Measurements from ENCODE around the gene ROBO3.

The ROBO3 gene

GRCh38 chr11:124880290-124880611 is 15.0 kb downstream of the ROBO3 start:
- no peak overlapping the region for H3K4me2 ChIP-seq (ENCODE audit: insufficient read depth, low read length)
- no peak overlapping the region for H3K9ac ChIP-seq (ENCODE audit: low read depth, low read length)
- peaks cover 3% of the 10 kb centered on the region for H3K27me3 ChIP-seq (ENCODE audit: insufficient read depth, low read length, poor library complexity)
- H3K4me1 ChIP-seq (ENCODE audit: insufficient read depth, low read length) = no peaks in the 10 kb centered on the region
- ATAC-seq (ENCODE audit: insufficient read depth, low read depth) (no peak), DNase-seq (no peak)
- no peak overlapping the region for H2AFZ ChIP-seq (ENCODE audit: low read depth, low read length)
- no peak overlapping the region for H3K27ac ChIP-seq (ENCODE audit: low read length)
- H3K4me3 ChIP-seq (ENCODE audit: low read depth in 1 of 2, low read length in 2 of 2) = no peak overlapping the region
- H3K9me3 ChIP-seq (ENCODE audit: insufficient read depth, low read length, severe bottlenecking) = no peaks in the 10 kb centered on the region
- H4K20me1 ChIP-seq (ENCODE audit: insufficient read depth, low read length) = no peaks in the 10 kb centered on the region; the same call in 1 of the 2 replicates
- TF ChIP-seq CTCF (IDR thresholded peaks at IDR 0.05; ENCODE audit: borderline replicate concordance, extremely low read depth, low read length, poor library complexity, severe bottlenecking) (no peak), EZH2 (IDR thresholded peaks at IDR 0.05; ENCODE audit: borderline replicate concordance, low read depth, low read length, severe bottlenecking) (no peak)
- no peaks in the 10 kb centered on the region for H3K79me2 ChIP-seq (ENCODE audit: insufficient read depth, low read length)
- no peaks in the 10 kb centered on the region for H3K36me3 ChIP-seq (ENCODE audit: insufficient read depth, low read length)

GRCh38 chr11:124880958-124881357 is 15.7 kb downstream of the ROBO3 start:
- Histone ChIP-seq H3K27ac (ENCODE audit: low read length) (no peak overlapping the region), H3K27me3 (ENCODE audit: insufficient read depth, low read length, poor library complexity) (peaks cover 3% of the 10 kb centered on the region), H4K20me1 (ENCODE audit: insufficient read depth, low read length) (no peaks in the 10 kb centered on the region; the same call in 1 of the 2 replicates), H3K9ac (ENCODE audit: low read depth, low read length) (no peak overlapping the region), H3K4me2 (ENCODE audit: insufficient read depth, low read length) (no peak overlapping the region), H3K4me1 (ENCODE audit: insufficient read depth, low read length) (no peaks in the 10 kb centered on the region), H3K79me2 (ENCODE audit: insufficient read depth, low read length) (no peaks in the 10 kb centered on the region), H3K36me3 (ENCODE audit: insufficient read depth, low read length) (no peaks in the 10 kb centered on the region), H3K9me3 (ENCODE audit: insufficient read depth, low read length, severe bottlenecking) (no peaks in the 10 kb centered on the region), H2AFZ (ENCODE audit: low read depth, low read length) (no peak overlapping the region), H3K4me3 (ENCODE audit: low read depth in 1 of 2, low read length in 2 of 2) (no peak overlapping the region)
- no peak for TF ChIP-seq EZH2 (IDR thresholded peaks at IDR 0.05; ENCODE audit: borderline replicate concordance, low read depth, low read length, severe bottlenecking)
- TF ChIP-seq CTCF (IDR thresholded peaks at IDR 0.05; ENCODE audit: borderline replicate concordance, extremely low read depth, low read length, poor library complexity, severe bottlenecking) = no peak
- ATAC-seq (ENCODE audit: insufficient read depth, low read depth) = no peak
- DNase-seq = no peak

- H4K20me1 ChIP-seq (ENCODE audit: insufficient read depth, low read length) = no peaks in the 10 kb centered on the region; the same call in 1 of the 2 replicates
- H3K36me3 ChIP-seq (ENCODE audit: insufficient read depth, low read length) = no peaks in the 10 kb centered on the region
- no peak overlapping the region for H3K9ac ChIP-seq (ENCODE audit: low read depth, low read length)
- no peak overlapping the region for H2AFZ ChIP-seq (ENCODE audit: low read depth, low read length)
- DNase-seq (no peak), ATAC-seq (ENCODE audit: insufficient read depth, low read depth) (no peak)
- no peak overlapping the region for H3K4me2 ChIP-seq (ENCODE audit: insufficient read depth, low read length)
- H3K9me3 ChIP-seq (ENCODE audit: insufficient read depth, low read length, severe bottlenecking) = no peaks in the 10 kb centered on the region
- no peak overlapping the region for H3K27ac ChIP-seq (ENCODE audit: low read length)
- H3K4me3 ChIP-seq (ENCODE audit: low read depth in 1 of 2, low read length in 2 of 2) = no peak overlapping the region
- no peaks in the 10 kb centered on the region for H3K79me2 ChIP-seq (ENCODE audit: insufficient read depth, low read length)
- no peaks in the 10 kb centered on the region for H3K4me1 ChIP-seq (ENCODE audit: insufficient read depth, low read length)
- no peak for TF ChIP-seq CTCF (IDR thresholded peaks at IDR 0.05; ENCODE audit: borderline replicate concordance, extremely low read depth, low read length, poor library complexity, severe bottlenecking)
- peaks cover 3% of the 10 kb centered on the region for H3K27me3 ChIP-seq (ENCODE audit: insufficient read depth, low read length, poor library complexity)
Measured at GRCh38 chr11:124882339-124883071, 17.3 kb downstream of the ROBO3 start.

Data from DND-41 (cell line).